CD8-positive, alpha-beta memory T cell (primary cell): ENCODE data around the gene ADPRH. TPM values are rescaled to one million over a fixed set of nuclear protein-coding genes. Genes with fewer than 3 reads are reported as not detected.

ENCODE experiments used
- CTCF ChIA-PET: fragments of 350-600 bp; sonication (Branson Sonifier 250); formaldehyde crosslinking; loops from one replicate; lab custom pipeline; 2021; ENCODE audit warnings: antibody characterized with exemption; lab: Charles Lee
- POLR2A ChIA-PET: fragments of 350-600 bp; sonication (Branson Sonifier 250); formaldehyde crosslinking; loops from one replicate; lab custom pipeline; 2021; ENCODE audit warnings: antibody characterized with exemption; lab: Charles Lee
- DNase-seq, 5 donors: peaks; one replicate each; pipeline versions ENCODE4 v3.0.0 to v3.0.0-alpha.2; 2020 to 2022; ENCODE audit warnings: mixed read lengths in 1 of 5
- H3K27ac ChIP-seq: one replicate; pipeline ENCODE4 v1.7.0; 2013; ENCODE audit warnings: low read depth, mild to moderate bottlenecking, low read length, moderate library complexity
- H3K27me3 ChIP-seq: 2 replicates; pipeline ENCODE4 v1.7.0; 2013; ENCODE audit warnings: low read length, mild to moderate bottlenecking; ENCODE audit not compliant: insufficient read depth, poor library complexity, severe bottlenecking
- H3K36me3 ChIP-seq: 2 replicates; pipeline ENCODE4 v1.7.0; 2013; ENCODE audit warnings: mild to moderate bottlenecking, low read length, moderate library complexity; ENCODE audit not compliant: insufficient read depth
- H3K4me1 ChIP-seq: 2 replicates; pipeline ENCODE4 v1.7.0; 2013; ENCODE audit warnings: mild to moderate bottlenecking, low read length, moderate library complexity; ENCODE audit not compliant: insufficient read depth
- H3K4me3 ChIP-seq: 2 replicates; pipeline ENCODE4 v1.7.0; 2013; ENCODE audit warnings: mild to moderate bottlenecking, low read length
- H3K9me3 ChIP-seq: 2 replicates; pipeline ENCODE4 v1.7.0; 2013; ENCODE audit warnings: mild to moderate bottlenecking, low read length
- H3K27ac Mint-ChIP-seq, 8 donors: one replicate each; pipeline ENCODE4 v1.8.0; 2020 to 2021; ENCODE audit warnings: mixed read lengths in 8 of 8, mild to moderate bottlenecking in 6 of 8, inconsistent platforms in 3 of 8, moderate library complexity in 3 of 8
- H3K27me3 Mint-ChIP-seq, 2 donors: one replicate each; pipeline ENCODE4 v1.8.0; 2020 to 2021; ENCODE audit warnings: mixed read lengths in 2 of 2, mild to moderate bottlenecking in 1 of 2, moderate library complexity in 1 of 2
- H3K36me3 Mint-ChIP-seq, 3 donors: one replicate each; pipeline ENCODE4 v1.8.0; 2020 to 2021; ENCODE audit warnings: mixed read lengths in 3 of 3, inconsistent platforms in 1 of 3, mild to moderate bottlenecking in 1 of 3
- H3K4me1 Mint-ChIP-seq, 3 donors: one replicate each; pipeline ENCODE4 v1.8.0; 2020 to 2021; ENCODE audit warnings: mixed read lengths in 3 of 3, inconsistent platforms in 1 of 3, mild to moderate bottlenecking in 1 of 3
- H3K4me3 Mint-ChIP-seq, 7 donors: one replicate each; pipeline ENCODE4 v1.8.0; 2020 to 2021; ENCODE audit warnings: mixed read lengths in 7 of 7, mild to moderate bottlenecking in 6 of 7, moderate library complexity in 4 of 7, inconsistent platforms in 2 of 7
- H3K9me3 Mint-ChIP-seq, 5 donors: one replicate each; pipeline ENCODE4 v1.8.0; 2020 to 2022; ENCODE audit warnings: mixed read lengths in 5 of 5, mild to moderate bottlenecking in 3 of 5, moderate library complexity in 2 of 5, inconsistent platforms in 1 of 5
- polyA plus RNA-seq: library from polyadenylated mRNA; unstranded; fragments of 300-500 nt; fragmentation: Illumina TruSeq; gene quantifications from one replicate; pipeline ENCODE4 v1.2.3, GENCODE V29; 2021
- total RNA-seq, 2 experiments: library from RNA; stranded (reverse); gene quantifications; one replicate each; pipeline ENCODE4 v1.2.3, GENCODE V29; 2021

Gene ADPRH
- total and polyA plus RNA-seq, 3 experiments from 2014 or later: 2.5 to 7.9 (median 6.8) TPM

GRCh38 chr3:119555309-119555735, 24.0 kb upstream of the ADPRH start:
- no peaks in the 10 kb centered on the region for H3K27me3 ChIP-seq
- Mint-ChIP-seq H3K36me3 (no peaks in the 10 kb centered on the region), H3K27ac (peak overlapping the region in 1 of 8 donors; percentile 6), H3K4me1 (peaks cover 6 to 32% (median 14%) of the 10 kb centered on the region in 3 donors), H3K9me3 (no peaks in the 10 kb centered on the region), H3K4me3 (peak overlapping the region in 1 of 7 donors; percentile 35), H3K27me3 (peaks cover 0 to 1% of the 10 kb centered on the region in 2 donors)
- H3K36me3 ChIP-seq: no peaks in the 10 kb centered on the region
- ChIA-PET POLR2A (no interaction called here), CTCF (no interaction called here)
- DNase-seq: no peak
- H3K4me1 ChIP-seq: no peaks in the 10 kb centered on the region
- H3K27ac ChIP-seq: no peak overlapping the region
- no peak overlapping the region for H3K4me3 ChIP-seq
- no peaks in the 10 kb centered on the region for H3K9me3 ChIP-seq

GRCh38 chr3:119555929-119556328, 23.4 kb upstream of the ADPRH start:
- H3K4me3 ChIP-seq: no peak overlapping the region

GRCh38 chr3:119557192-119557876, 22.0 kb upstream of the ADPRH start:
- Mint-ChIP-seq H3K27me3 (peaks cover 0 to 1% of the 10 kb centered on the region in 2 donors), H3K4me3 (peak overlapping the region in 3 of 7 donors; percentile 19 to 35 (median 30)), H3K9me3 (no peaks in the 10 kb centered on the region), H3K4me1 (peaks cover 9 to 36% (median 24%) of the 10 kb centered on the region in 3 donors), H3K36me3 (no peaks in the 10 kb centered on the region), H3K27ac (peak overlapping the region in 2 of 8 donors; percentile 18 to 21)
- H3K27me3 ChIP-seq: no peaks in the 10 kb centered on the region
- no peak overlapping the region for H3K4me3 ChIP-seq
- H3K27ac ChIP-seq: no peak overlapping the region
- H3K9me3 ChIP-seq: no peaks in the 10 kb centered on the region
- no peak for DNase-seq
- ChIA-PET CTCF (no interaction called here), POLR2A (no interaction called here)
- no peaks in the 10 kb centered on the region for H3K4me1 ChIP-seq
- no peaks in the 10 kb centered on the region for H3K36me3 ChIP-seq

More at GRCh38 chr3:119555929-119556328, 23.4 kb upstream of the ADPRH start:
- no peaks in the 10 kb centered on the region for H3K4me1 ChIP-seq
- DNase-seq: no peak
- no peaks in the 10 kb centered on the region for H3K9me3 ChIP-seq
- no peaks in the 10 kb centered on the region for H3K36me3 ChIP-seq
- H3K27me3 ChIP-seq: no peaks in the 10 kb centered on the region
- Mint-ChIP-seq H3K27ac (no peak overlapping the region), H3K4me1 (peaks cover 8 to 32% (median 17%) of the 10 kb centered on the region in 3 donors), H3K9me3 (no peaks in the 10 kb centered on the region), H3K36me3 (no peaks in the 10 kb centered on the region), H3K27me3 (peaks cover 0 to 1% of the 10 kb centered on the region in 2 donors), H3K4me3 (no peak overlapping the region)
- ChIA-PET POLR2A (no interaction called here), CTCF (no interaction called here)
- no peak overlapping the region for H3K27ac ChIP-seq

GRCh38 chr3:119557877-119558269, 21.4 kb upstream of the ADPRH start:
- Mint-ChIP-seq H3K4me3 (peak overlapping the region in 3 of 7 donors; percentile 19 to 35 (median 30)), H3K27me3 (peaks cover 0 to 1% of the 10 kb centered on the region in 2 donors), H3K27ac (peak overlapping the region in 3 of 8 donors; percentile 2 to 33 (median 21)), H3K36me3 (no peaks in the 10 kb centered on the region), H3K9me3 (no peaks in the 10 kb centered on the region), H3K4me1 (peaks cover 15 to 41% (median 29%) of the 10 kb centered on the region in 3 donors)
- H3K4me1 ChIP-seq: no peaks in the 10 kb centered on the region
- no peaks in the 10 kb centered on the region for H3K36me3 ChIP-seq
- no peak for DNase-seq
- H3K27me3 ChIP-seq: no peaks in the 10 kb centered on the region
- H3K27ac ChIP-seq: no peak overlapping the region
- H3K4me3 ChIP-seq: no peak overlapping the region
- ChIA-PET POLR2A (no interaction called here), CTCF (no interaction called here)
- H3K9me3 ChIP-seq: no peaks in the 10 kb centered on the region

- H3K36me3 Mint-ChIP-seq: no peaks in the 10 kb centered on the region
- no peaks in the 10 kb centered on the region for H3K36me3 ChIP-seq
- peaks cover 15 to 43% (median 30%) of the 10 kb centered on the region in 3 donors for H3K4me1 Mint-ChIP-seq
- no peak for DNase-seq
- H3K9me3 ChIP-seq: no peaks in the 10 kb centered on the region
- H3K27me3 Mint-ChIP-seq: peaks cover 0 to 1% of the 10 kb centered on the region in 2 donors
- no peak overlapping the region for H3K4me3 ChIP-seq
- H3K27ac ChIP-seq: no peak overlapping the region
- H3K27me3 ChIP-seq: no peaks in the 10 kb centered on the region
- H3K4me1 ChIP-seq: no peaks in the 10 kb centered on the region
- H3K9me3 Mint-ChIP-seq: no peaks in the 10 kb centered on the region
- ChIA-PET POLR2A (no interaction called here), CTCF (no interaction called here)
- H3K4me3 Mint-ChIP-seq: peak overlapping the region in 3 of 7 donors; percentile 34 to 69 (median 48)
- peak overlapping the region in 3 of 8 donors; percentile 36 to 83 (median 63) for H3K27ac Mint-ChIP-seq
Measured at GRCh38 chr3:119558626-119559317, 20.5 kb upstream of the ADPRH start.

- no peaks in the 10 kb centered on the region for H3K27me3 Mint-ChIP-seq
- no peaks in the 10 kb centered on the region for H3K4me1 ChIP-seq
- H3K27ac ChIP-seq: no peak within 1 kb of the TSS
- H3K27me3 ChIP-seq: no peaks in the 10 kb centered on the region
- H3K27ac Mint-ChIP-seq: peak within 1 kb of the TSS in 6 of 8 donors; percentile 10 to 83 (median 50)
- no peaks in the 10 kb centered on the region for H3K9me3 ChIP-seq
- no peaks in the 10 kb centered on the region for H3K36me3 ChIP-seq
- POLR2A ChIA-PET: no interaction called here
- H3K9me3 Mint-ChIP-seq: no peaks in the 10 kb centered on the region
- peak; percentile 16 to 72 (median 41) for DNase-seq
- no peaks in the 10 kb centered on the region for H3K36me3 Mint-ChIP-seq
- CTCF ChIA-PET: interaction anchor here (0.7 to 1.3 kb wide), 3 partner anchors 9 to 15 kb away, joined by 3 read pairs; no protein-coding TSS in a partner anchor
- H3K4me1 Mint-ChIP-seq: peaks cover 15 to 43% (median 30%) of the 10 kb centered on the region in 3 donors
- H3K4me3 ChIP-seq: no peak within 1 kb of the TSS
- H3K4me3 Mint-ChIP-seq: peak within 1 kb of the TSS in 6 of 7 donors; percentile 13 to 69 (median 36)
Measured at GRCh38 chr3:119559441-119559963, 19.8 kb upstream of the ADPRH start, which contains the start of gene CD80. Gene CD80 (minus strand): TSS chr3:119559614. CDS start chr3:119557728, 1,886 bp downstream.

GRCh38 chr3:119560160-119560559, 19.1 kb upstream of the ADPRH start:
- Histone ChIP-seq H3K36me3 (no peaks in the 10 kb centered on the region), H3K4me3 (no peak overlapping the region), H3K9me3 (no peaks in the 10 kb centered on the region), H3K27ac (no peak overlapping the region), H3K27me3 (no peaks in the 10 kb centered on the region), H3K4me1 (no peaks in the 10 kb centered on the region)
- CTCF ChIA-PET: interaction anchor here (0.7 to 1.3 kb wide), 3 partner anchors 9 to 14 kb away, joined by 3 read pairs; no protein-coding TSS in a partner anchor
- H3K27me3 Mint-ChIP-seq: no peaks in the 10 kb centered on the region
- H3K4me3 Mint-ChIP-seq: peak overlapping the region in 2 of 7 donors; percentile 14 to 69
- H3K27ac Mint-ChIP-seq: peak overlapping the region in 5 of 8 donors; percentile 8 to 33 (median 23)
- no peak for DNase-seq
- H3K9me3 Mint-ChIP-seq: no peaks in the 10 kb centered on the region
- POLR2A ChIA-PET: no interaction called here
- peaks cover 15 to 39% (median 30%) of the 10 kb centered on the region in 3 donors for H3K4me1 Mint-ChIP-seq
- no peaks in the 10 kb centered on the region for H3K36me3 Mint-ChIP-seq
